Endodermal cell (in vitro differentiated cells): ENCODE measurements around the gene AAK1. TPM values are rescaled to one million over a fixed set of nuclear protein-coding genes. Genes with fewer than 3 reads are reported as not detected.
A peak's percentile ranks its signal among the peaks of the same experiment; 100 is the strongest.

Experiments
- DNase-seq: peaks from one replicate; pipeline ENCODE4 v3.0.0-alpha.2; 2017
- H3K27ac ChIP-seq: 2 replicates; pipeline ENCODE4 v1.5.1; 2013; ENCODE audit warnings: mild to moderate bottlenecking, low read depth, low read length, moderate library complexity
- H3K27me3 ChIP-seq: 2 replicates; pipeline ENCODE4 v1.6.1; 2013; ENCODE audit warnings: mild to moderate bottlenecking, low read length, moderate library complexity; ENCODE audit not compliant: insufficient read depth, control insufficient read depth, poor library complexity, severe bottlenecking
- H3K36me3 ChIP-seq: 2 replicates; pipeline ENCODE4 v1.7.0; 2013; ENCODE audit warnings: mild to moderate bottlenecking, low read length, moderate library complexity; ENCODE audit not compliant: control insufficient read depth, insufficient read depth
- H3K4me1 ChIP-seq: one replicate; pipeline ENCODE4 v1.7.0; 2013; ENCODE audit warnings: low read length; ENCODE audit not compliant: control insufficient read depth, insufficient read depth
- H3K4me3 ChIP-seq: 2 replicates; pipeline ENCODE4 v1.5.1; 2013; ENCODE audit warnings: mild to moderate bottlenecking, low read length, moderate library complexity
- H3K9ac ChIP-seq: 2 replicates; pipeline ENCODE4 v1.6.1; 2013; ENCODE audit warnings: mild to moderate bottlenecking, low read length, moderate library complexity; ENCODE audit not compliant: poor library complexity, severe bottlenecking; ENCODE audit errors: extremely low read depth
- H3K9me3 ChIP-seq: 2 replicates; pipeline ENCODE4 v1.6.1; 2013; ENCODE audit warnings: mild to moderate bottlenecking, low read length, moderate library complexity; ENCODE audit not compliant: control insufficient read depth
- H3K27ac Mint-ChIP-seq: 2 replicates; pipeline ENCODE4 v1.8.0; 2020; ENCODE audit warnings: mixed read lengths
- H3K27me3 Mint-ChIP-seq: 2 replicates; pipeline ENCODE4 v1.8.0; 2021; ENCODE audit warnings: mild to moderate bottlenecking, mixed read lengths; ENCODE audit not compliant: insufficient read depth
- H3K36me3 Mint-ChIP-seq: 2 replicates; pipeline ENCODE4 v1.8.0; 2020; ENCODE audit warnings: low read depth, mixed read lengths
- H3K4me1 Mint-ChIP-seq: 2 replicates; pipeline ENCODE4 v1.8.0; 2020; ENCODE audit warnings: mixed read lengths
- H3K4me3 Mint-ChIP-seq: 2 replicates; pipeline ENCODE4 v1.8.0; 2020; ENCODE audit warnings: mild to moderate bottlenecking, moderate library complexity, mixed read lengths
- H3K9me3 Mint-ChIP-seq: 2 replicates; pipeline ENCODE4 v1.8.0; 2020; ENCODE audit warnings: mild to moderate bottlenecking, mixed read lengths
- WGBS, 2 experiments: methylation state at CpG; one replicate each; pipeline versions ENCODE4 v1.1.5 to v1.1.7; 2013; ENCODE audit warnings: missing lambda C conversion rate in 2 of 2, mixed read lengths in 1 of 2; ENCODE audit not compliant: insufficient coverage in 1 of 2, insufficient read length in 1 of 2; 5-methylcytosine and 5-hydroxymethylcytosine counted together
- total RNA-seq, 2 donors: library from RNA; stranded (reverse); fragmentation: NEBNext Ultra II Directional in 1 of 2; extraction: Animal tissue kit (Norgen Biotek cat#: 25700) in 1 of 2; gene quantifications; 2 replicates in 1 of 2; 3 replicates in 1 of 2; pipeline ENCODE4 v1.2.1, GENCODE V29; 2021
- TF ChIP-seq, protein P1 (sequence below): fragments of 200-600 bp; sonication (generic); conservative IDR thresholded peaks from 2 replicates; pipeline ENCODE4 v1.5.0; 2021; ENCODE audit warnings: antibody characterized with exemption, mild to moderate bottlenecking

The AAK1 gene
- total RNA-seq, 2 donors from 2014 or later, result 29.2 to 34.7 TPM

DNA sequence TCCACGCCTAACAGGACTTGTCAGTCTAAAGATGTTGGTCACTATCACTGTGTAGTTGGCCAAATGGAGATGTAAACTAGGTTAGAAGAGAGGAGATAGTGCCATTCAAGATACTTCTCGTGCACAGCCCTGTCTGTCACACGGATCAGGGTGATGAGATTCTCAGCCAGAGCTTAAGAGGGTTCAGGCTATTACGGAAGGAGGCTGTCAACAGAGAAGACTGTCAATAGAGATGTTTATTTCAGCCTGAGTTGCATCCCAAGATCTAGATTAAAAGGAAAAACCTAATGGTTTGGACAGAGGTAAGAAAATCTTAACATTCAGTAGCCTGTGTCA, 83.4 kb downstream of the AAK1 start:
- Mint-ChIP-seq H3K36me3 (no peaks in the 10 kb centered on the region), H3K4me1 (peaks cover 20% of the 10 kb centered on the region), H3K4me3 (no peak overlapping the region), H3K9me3 (no peaks in the 10 kb centered on the region), H3K27me3 (no peaks in the 10 kb centered on the region), H3K27ac (peak overlapping the region; percentile 27)
- H3K9ac ChIP-seq, result no peak overlapping the region
- no peaks in the 10 kb centered on the region for H3K27me3 ChIP-seq
- H3K4me1 ChIP-seq, result peaks cover 1% of the 10 kb centered on the region
- no peak overlapping the region for H3K4me3 ChIP-seq
- WGBS, 2 experiments, result 77 to 87% methylated on average over 4 of the region's 4 CpGs
- TF ChIP-seq, protein P1, sequence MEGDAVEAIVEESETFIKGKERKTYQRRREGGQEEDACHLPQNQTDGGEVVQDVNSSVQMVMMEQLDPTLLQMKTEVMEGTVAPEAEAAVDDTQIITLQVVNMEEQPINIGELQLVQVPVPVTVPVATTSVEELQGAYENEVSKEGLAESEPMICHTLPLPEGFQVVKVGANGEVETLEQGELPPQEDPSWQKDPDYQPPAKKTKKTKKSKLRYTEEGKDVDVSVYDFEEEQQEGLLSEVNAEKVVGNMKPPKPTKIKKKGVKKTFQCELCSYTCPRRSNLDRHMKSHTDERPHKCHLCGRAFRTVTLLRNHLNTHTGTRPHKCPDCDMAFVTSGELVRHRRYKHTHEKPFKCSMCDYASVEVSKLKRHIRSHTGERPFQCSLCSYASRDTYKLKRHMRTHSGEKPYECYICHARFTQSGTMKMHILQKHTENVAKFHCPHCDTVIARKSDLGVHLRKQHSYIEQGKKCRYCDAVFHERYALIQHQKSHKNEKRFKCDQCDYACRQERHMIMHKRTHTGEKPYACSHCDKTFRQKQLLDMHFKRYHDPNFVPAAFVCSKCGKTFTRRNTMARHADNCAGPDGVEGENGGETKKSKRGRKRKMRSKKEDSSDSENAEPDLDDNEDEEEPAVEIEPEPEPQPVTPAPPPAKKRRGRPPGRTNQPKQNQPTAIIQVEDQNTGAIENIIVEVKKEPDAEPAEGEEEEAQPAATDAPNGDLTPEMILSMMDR, result no peak
- no peak for DNase-seq
- H3K36me3 ChIP-seq, result peaks cover 7% of the 10 kb centered on the region
- H3K9me3 ChIP-seq, result no peaks in the 10 kb centered on the region
- H3K27ac ChIP-seq, result no peak overlapping the region

DNA sequence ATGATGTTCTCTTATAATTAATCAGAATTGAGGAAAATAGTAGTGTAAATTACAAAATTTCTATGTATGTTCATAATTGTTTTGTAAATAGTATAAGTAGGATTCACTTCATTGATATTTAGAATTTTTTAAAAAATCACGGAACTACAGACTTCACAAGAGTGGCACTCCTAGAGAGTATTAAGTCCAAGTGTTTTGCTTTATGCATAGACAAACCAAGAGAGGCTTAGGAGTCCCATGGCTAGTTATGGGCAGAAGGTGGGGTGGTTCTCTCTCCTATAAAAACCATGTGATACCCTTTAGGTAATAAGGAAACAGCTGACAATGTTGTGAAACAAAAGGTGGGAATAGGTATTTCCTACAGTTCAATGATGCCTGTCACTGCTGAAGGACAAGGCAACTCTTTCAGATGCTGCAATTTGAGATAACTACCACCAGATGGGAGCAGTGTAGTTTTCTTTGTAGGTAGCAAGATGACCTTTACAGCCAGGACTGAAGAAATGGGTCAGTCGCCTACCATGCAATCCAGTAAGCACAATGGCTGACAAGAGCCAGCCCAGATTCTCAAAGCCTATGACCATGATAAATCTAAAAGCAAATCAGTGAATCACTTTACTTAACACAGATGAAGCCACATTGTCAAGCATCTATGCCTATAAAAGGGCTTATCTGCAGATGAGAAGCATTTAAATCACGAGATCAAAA, 83.9 kb downstream of the AAK1 start:
- no peaks in the 10 kb centered on the region for H3K4me1 ChIP-seq
- H3K4me3 Mint-ChIP-seq, result no peak overlapping the region
- TF ChIP-seq, protein P1, result peak; percentile 89

DNA sequence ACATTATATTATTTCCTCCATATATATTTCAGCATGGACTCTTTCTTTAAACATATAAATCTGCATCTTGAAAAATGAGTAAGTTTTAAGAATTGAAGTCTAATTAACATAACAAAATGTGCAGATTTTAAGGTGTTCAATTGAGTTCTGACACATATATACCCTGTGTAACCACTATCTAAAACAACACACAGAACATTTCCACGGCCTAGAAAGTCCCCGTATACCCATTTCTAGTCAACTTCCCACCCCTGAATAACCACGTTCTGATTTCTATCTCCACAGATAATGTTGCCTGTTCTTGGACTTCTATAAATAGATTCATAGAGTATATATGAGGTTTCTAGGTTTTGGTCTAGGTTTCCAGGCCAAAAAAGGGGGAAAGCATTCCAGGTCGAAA, 87.5 kb downstream of the AAK1 start:
- H3K36me3 ChIP-seq, result peaks cover 7% of the 10 kb centered on the region
- TF ChIP-seq, protein P1, result no peak
- DNase-seq, result no peak
- H3K27ac Mint-ChIP-seq, result no peak overlapping the region
- WGBS, 2 experiments, result 90 to 100% methylated on average over 1 to 4 of the region's 4 CpGs
- H3K27me3 Mint-ChIP-seq, result no peaks in the 10 kb centered on the region
- H3K9me3 Mint-ChIP-seq, result no peaks in the 10 kb centered on the region
- no peaks in the 10 kb centered on the region for H3K27me3 ChIP-seq
- no peak overlapping the region for H3K27ac ChIP-seq
- no peak overlapping the region for H3K9ac ChIP-seq
- peaks cover 2% of the 10 kb centered on the region for H3K36me3 Mint-ChIP-seq
- H3K4me1 ChIP-seq, result no peaks in the 10 kb centered on the region
- no peak overlapping the region for H3K4me3 ChIP-seq
- no peaks in the 10 kb centered on the region for H3K9me3 ChIP-seq
- H3K4me1 Mint-ChIP-seq, result peaks cover 11% of the 10 kb centered on the region
- H3K4me3 Mint-ChIP-seq, result no peak overlapping the region

More for the DNA sequence above, 83.9 kb downstream of the AAK1 start:
- Mint-ChIP-seq H3K4me1 (peaks cover 15% of the 10 kb centered on the region), H3K27ac (peak overlapping the region; percentile 27), H3K36me3 (no peaks in the 10 kb centered on the region), H3K9me3 (no peaks in the 10 kb centered on the region), H3K27me3 (no peaks in the 10 kb centered on the region)
- peak; percentile 66 for DNase-seq
- Histone ChIP-seq H3K9me3 (no peaks in the 10 kb centered on the region), H3K9ac (no peak overlapping the region), H3K36me3 (peaks cover 7% of the 10 kb centered on the region), H3K4me3 (no peak overlapping the region), H3K27ac (no peak overlapping the region), H3K27me3 (no peaks in the 10 kb centered on the region)
- WGBS, 2 experiments, result 64 to 68% methylated on average over 3 of the region's 3 CpGs
